Endothelial cell (in vitro differentiated cells): ENCODE measurements around the gene DLX6. TPM values are rescaled to one million over a fixed set of nuclear protein-coding genes. Genes with fewer than 3 reads are reported as not detected.

Source experiments
- DNase-seq: peaks from one replicate; pipeline ENCODE4 v3.0.0; 2021; ENCODE audit warnings: low spot score
- H3K27ac Mint-ChIP-seq: one replicate; pipeline ENCODE4 v1.8.0; 2021; ENCODE audit warnings: mixed read lengths, inconsistent platforms; ENCODE audit not compliant: unreplicated experiment
- H3K27me3 Mint-ChIP-seq: one replicate; pipeline ENCODE4 v1.8.0; 2021; ENCODE audit warnings: mild to moderate bottlenecking, moderate library complexity, mixed read lengths, inconsistent platforms; ENCODE audit not compliant: unreplicated experiment
- H3K36me3 Mint-ChIP-seq: one replicate; pipeline ENCODE4 v1.8.0; 2021; ENCODE audit warnings: mild to moderate bottlenecking, low read depth, mixed read lengths, inconsistent platforms; ENCODE audit not compliant: unreplicated experiment
- H3K4me1 Mint-ChIP-seq: one replicate; pipeline ENCODE4 v1.8.0; 2021; ENCODE audit warnings: mild to moderate bottlenecking, mixed read lengths, inconsistent platforms; ENCODE audit not compliant: unreplicated experiment
- H3K4me3 Mint-ChIP-seq: one replicate; pipeline ENCODE4 v1.8.0; 2021; ENCODE audit warnings: mild to moderate bottlenecking, mixed read lengths, inconsistent platforms; ENCODE audit not compliant: unreplicated experiment
- H3K9me3 Mint-ChIP-seq: one replicate; pipeline ENCODE4 v1.8.0; 2021; ENCODE audit warnings: mixed read lengths, inconsistent platforms; ENCODE audit not compliant: unreplicated experiment
- CTCF ChIP-seq: fragments of 200-600 bp; sonication (generic); IDR thresholded peaks from one replicate; pipeline ENCODE4 v1.5.0; 2021; ENCODE audit warnings: antibody characterized with exemption; ENCODE audit not compliant: unreplicated experiment
- total RNA-seq: library from RNA; stranded (reverse); fragmentation: NEBNext Ultra II Directional; extraction: Animal tissue kit (Norgen Biotek cat#: 25700); gene quantifications from one replicate; pipeline ENCODE4 v1.2.1, GENCODE V29; 2021; ENCODE audit not compliant: unreplicated experiment

DLX6 gene
- total RNA-seq, 1 donor from 2014 or later, result not detected

- Mint-ChIP-seq H3K36me3 (peaks cover 4% of the 10 kb centered on the region), H3K27ac (no peak overlapping the region), H3K4me1 (peaks cover 7% of the 10 kb centered on the region), H3K27me3 (peaks cover 50% of the 10 kb centered on the region), H3K9me3 (no peaks in the 10 kb centered on the region), H3K4me3 (no peak overlapping the region)
- TF ChIP-seq CTCF, result no peak
- DNase-seq, result no peak
Observed at GRCh38 chr7:97007583-97007861, 2.2 kb downstream of the DLX6 start.

- no peak for TF ChIP-seq CTCF
- H3K36me3 Mint-ChIP-seq, result no peaks in the 10 kb centered on the region
- DNase-seq, result no peak
- H3K27me3 Mint-ChIP-seq, result peaks cover 44% of the 10 kb centered on the region
- H3K9me3 Mint-ChIP-seq, result no peaks in the 10 kb centered on the region
- no peak overlapping the region for H3K4me3 Mint-ChIP-seq
- no peak overlapping the region for H3K27ac Mint-ChIP-seq
- peaks cover 3% of the 10 kb centered on the region for H3K4me1 Mint-ChIP-seq
Observed at GRCh38 chr7:97008275-97008917, 3.0 kb downstream of the DLX6 start.

GRCh38 chr7:97009753-97010732 lies 4.7 kb downstream of the DLX6 start:
- H3K36me3 Mint-ChIP-seq, result no peaks in the 10 kb centered on the region
- H3K27ac Mint-ChIP-seq, result no peak overlapping the region
- DNase-seq, result no peak
- no peak overlapping the region for H3K4me3 Mint-ChIP-seq
- peaks cover 43% of the 10 kb centered on the region for H3K27me3 Mint-ChIP-seq
- no peak for TF ChIP-seq CTCF
- H3K4me1 Mint-ChIP-seq, result peaks cover under 1% of the 10 kb centered on the region
- H3K9me3 Mint-ChIP-seq, result no peaks in the 10 kb centered on the region

- peaks cover 54% of the 10 kb centered on the region for H3K27me3 Mint-ChIP-seq
- no peak for TF ChIP-seq CTCF
- no peak overlapping the region for H3K27ac Mint-ChIP-seq
- no peaks in the 10 kb centered on the region for H3K36me3 Mint-ChIP-seq
- H3K9me3 Mint-ChIP-seq, result no peaks in the 10 kb centered on the region
- H3K4me1 Mint-ChIP-seq, result peaks cover 3% of the 10 kb centered on the region
- no peak overlapping the region for H3K4me3 Mint-ChIP-seq
- no peak for DNase-seq
Observed at GRCh38 chr7:97011104-97011503, 5.8 kb downstream of the DLX6 start.
